ENCODE measurements around the gene DCUN1D5.
A peak's percentile ranks its signal among the peaks of the same experiment; 100 is the strongest.
"Not testable (repeated sequence)": the region's sequence is repeated elsewhere in the genome, so short reads cannot be mapped to it uniquely, and the experiment has no call there.

The DCUN1D5 gene

DNA sequence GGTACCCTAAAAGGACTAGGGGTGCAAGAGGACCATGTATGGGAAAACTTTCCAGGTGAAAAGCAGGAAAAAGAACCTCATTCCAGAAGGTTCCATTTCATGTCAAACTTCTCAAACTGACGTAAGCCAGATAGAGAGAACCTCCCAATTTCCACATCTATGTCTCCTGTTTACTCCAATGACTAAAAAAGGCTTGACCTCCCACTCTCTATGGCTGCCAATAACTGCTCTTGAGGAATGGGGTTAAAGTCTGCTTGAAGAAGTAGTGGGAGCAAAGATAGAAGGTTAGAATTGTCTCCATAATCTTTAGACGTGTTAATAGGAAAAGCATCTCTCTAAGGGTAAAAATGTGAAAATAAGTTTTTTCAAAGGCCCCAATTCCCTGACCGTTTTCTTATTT, 38.0 kb downstream of the DCUN1D5 start:
- DNase-seq = no peak

DNA sequence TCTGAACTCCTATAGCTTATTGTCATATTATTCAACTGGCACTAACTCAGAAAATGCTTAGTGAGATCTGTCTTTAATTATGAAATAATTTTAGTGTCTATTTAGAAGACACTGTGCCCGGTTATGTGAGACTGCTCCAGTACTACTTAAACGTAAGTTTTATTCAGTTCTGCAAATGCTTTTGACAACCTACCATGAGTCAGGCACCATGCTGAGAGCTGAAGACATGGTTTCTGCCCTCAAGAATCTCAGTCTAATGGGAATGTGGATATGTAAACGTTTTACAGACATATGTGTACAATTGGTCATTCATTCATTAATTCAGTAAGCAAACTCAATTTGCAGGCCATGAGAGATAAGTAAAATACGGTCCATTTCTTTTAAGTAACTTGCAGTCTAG, 40.0 kb downstream of the DCUN1D5 start:
- DNase-seq = no peak

DNA sequence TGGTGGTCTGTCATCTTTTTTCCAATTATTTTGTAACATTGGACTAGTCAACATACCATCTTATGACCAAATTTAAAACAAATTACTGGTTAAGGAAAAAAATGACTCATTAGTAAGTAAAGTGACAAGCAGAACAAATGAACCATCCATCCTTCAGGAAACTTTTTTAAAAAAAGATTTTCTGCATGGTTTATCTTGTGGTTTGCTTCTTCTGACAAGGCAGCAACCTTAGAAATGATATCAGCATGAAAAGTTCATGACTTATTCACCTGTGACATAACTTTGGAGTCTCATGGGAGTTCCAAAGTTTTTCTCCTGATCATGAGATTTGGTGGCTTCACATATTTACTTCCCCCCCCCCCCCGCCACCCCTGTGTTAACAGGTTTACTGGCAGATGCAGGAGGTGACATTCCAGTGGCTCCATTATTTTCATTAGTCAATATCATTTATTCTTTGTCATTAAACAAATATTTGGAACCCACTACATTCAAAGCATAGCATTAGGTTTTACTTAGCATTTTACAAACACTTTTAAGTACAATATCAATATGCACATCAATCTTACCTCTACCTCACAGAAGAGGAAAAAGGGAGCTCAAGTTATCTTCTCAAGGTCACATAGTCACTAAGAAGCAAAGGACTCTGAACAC, 40.7 kb downstream of the DCUN1D5 start:
- no peak for DNase-seq

DNA sequence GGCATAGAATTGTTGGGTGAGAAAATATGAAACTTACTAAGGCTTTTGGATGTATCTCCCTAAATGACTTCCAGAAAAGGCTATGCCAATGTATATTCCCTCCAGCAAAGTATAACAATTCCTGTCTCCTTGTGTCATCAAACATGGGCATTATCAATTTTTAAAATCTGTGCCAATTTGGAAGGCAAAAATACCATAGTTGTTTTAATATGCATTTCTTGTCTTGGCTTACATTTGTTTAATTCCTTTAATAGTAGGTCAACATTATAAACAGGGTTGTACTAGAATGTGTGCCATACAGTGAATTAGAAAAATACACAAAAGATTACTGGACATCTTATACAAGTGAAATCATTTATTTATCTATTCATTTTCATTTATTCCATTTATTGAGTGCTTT, 41.6 kb downstream of the DCUN1D5 start:
- no peak for DNase-seq

DNA sequence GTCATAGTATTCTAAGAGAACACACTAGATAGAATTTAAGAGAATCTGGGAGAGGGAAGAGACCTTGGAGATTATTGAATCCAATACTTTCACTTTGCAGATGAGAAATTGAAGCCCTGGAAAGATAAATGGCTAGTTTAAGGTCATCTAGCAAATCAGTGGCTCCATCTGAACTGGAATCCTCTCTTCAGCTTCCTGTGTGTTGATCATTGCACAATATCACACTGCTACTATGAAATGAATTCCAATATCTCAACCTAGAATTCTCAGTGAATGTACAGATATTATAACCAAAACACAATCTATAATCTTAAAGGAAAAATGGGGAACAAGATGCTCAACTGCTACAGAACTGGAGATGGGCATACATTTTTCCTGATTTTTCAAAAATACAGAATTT, 44.1 kb downstream of the DCUN1D5 start:
- no peak for DNase-seq

DNA sequence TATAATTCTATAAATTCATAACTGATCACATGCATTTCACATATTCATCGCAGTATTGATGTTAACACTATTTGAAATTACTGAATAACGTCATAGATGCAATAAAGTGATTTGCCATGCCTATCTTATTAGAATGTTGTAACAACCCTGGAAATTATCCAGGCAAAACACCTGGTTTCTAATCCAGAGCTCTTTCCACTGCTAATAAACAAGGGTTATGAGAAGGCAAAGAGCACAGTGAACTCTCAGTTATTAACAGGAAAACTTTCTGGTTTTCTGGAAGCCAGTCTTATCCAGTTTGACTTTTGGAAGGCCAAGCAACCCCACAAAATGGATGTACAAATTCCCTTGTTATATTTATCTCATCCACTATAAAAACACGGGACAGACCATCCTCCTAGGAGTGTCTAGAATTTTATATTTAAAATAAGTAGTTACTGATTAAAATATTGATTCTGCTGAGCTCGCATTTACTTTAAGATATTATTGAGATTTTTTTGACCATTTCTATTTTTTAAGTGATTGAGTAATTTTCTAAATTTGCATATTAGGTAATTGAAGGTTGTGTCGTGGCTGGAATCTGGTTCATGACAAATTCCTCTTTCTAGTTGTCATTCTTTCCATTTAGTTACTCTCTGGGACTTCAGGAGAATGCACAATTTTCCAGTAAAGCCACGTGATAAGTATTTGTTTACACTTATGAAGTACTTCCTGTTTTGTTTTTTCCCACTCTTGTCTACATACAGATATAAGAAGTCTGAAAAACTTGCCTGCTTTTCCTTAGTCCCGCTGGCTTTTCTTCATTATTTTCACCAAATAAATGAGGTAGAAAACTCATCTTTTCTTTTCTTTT, 47.9 kb downstream of the DCUN1D5 start:
- DNase-seq = no peak

DNA sequence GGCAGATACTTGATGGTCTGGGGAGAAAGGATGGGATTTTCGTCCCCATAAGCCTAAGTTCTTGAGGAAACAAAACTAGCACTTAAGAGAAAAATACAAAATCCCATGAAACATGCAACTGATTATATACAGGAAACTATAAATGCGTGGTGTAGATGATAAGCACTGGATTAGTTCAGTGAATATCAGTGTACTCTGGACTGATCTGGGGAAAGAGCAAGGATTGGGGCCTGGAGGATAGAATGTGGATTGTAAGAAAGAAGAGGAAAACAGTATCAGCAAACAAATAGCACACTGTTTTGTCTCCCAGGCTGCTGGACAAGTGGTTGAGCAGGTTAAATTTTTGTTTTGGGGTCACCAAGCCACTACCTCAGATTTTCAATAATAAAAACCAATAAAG, 49.8 kb downstream of the DCUN1D5 start:
- DNase-seq = no peak

DNA sequence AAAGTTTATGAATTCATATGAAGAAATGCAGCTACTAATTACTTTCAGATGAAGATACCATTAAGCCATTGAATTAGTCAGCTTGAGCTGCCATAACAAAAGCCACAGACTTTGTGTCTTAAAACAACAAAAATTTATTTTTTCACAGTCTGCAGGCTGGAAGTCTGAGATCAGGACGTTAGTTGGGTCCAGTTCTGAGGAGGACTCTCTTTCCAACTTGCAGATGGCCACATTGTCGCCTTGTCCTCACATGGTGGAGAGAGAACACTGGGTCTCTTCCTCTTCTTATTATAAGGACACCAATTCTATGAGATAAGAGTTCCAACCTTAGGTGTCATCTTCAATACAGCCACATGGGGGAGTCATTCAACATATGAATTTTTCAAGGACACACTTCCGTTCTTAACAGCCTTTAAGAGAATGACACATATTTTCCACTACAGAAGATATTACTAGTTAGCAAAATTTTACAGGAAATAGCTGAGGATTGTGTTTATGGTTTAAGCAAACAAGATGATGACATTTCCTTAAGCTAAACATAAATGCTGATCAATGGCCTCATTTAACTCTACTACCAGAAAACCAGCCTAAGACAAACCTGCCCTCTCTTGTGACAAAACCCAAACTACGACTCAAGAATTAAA, 56.0 kb downstream of the DCUN1D5 start:
- DNase-seq = peak; percentile 57

DNA sequence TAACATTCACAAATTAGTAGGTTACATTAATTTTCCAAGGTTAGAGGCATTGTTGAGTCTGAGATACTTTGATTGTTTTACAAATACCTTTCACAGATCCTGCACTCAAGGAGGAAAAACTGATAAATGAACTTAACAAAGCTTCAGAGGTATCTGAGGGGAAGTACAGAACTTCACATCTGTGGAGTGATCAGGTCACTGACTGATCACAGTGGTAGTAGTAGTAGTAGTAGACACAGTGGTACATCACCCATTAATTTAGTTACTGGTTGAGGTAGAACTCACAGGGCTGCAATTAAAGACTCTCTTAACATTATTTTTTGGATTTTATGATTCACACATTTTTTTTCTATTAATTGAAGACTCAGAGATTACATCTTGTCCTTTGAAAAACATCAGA, 56.7 kb downstream of the DCUN1D5 start:
- DNase-seq = no peak

DNA sequence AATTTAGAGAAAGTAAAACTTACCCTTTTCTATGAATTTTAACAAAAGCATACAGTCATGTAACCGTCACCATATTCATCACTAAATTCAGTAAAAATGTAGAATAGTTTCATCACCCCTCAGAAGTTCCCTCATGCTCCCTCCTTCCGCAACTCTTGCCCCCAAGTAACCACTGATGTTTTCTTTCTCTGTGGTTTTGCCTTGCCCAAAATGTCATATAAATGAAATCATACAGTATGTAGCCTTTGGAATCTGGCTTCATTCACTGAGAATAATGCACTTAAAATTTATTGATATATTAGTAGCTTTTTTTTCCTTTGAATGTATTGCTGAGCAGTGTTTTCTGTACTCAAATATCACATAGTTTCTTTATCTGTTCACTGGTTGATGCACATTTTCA, 60.1 kb downstream of the DCUN1D5 start:
- DNase-seq = no peak

DNA sequence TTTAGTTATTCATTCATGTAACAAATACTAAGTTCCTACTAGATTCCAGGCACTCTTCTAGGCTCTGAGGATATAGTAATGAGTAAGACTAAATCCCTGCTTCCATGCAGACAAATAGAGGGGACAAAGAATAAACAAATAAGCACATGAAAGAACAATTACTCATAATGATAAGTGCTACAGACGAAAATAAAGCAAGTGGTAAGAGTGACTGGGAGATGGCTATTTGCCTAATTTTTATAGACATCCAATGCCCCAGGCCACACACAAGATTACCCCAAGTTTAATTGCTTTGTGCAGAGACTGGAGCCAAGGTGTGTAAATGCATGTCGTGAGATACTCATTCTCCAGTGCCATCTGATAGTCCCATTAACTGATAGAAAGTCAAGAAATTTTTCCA, 62.6 kb downstream of the DCUN1D5 start:
- DNase-seq = no peak

DNA sequence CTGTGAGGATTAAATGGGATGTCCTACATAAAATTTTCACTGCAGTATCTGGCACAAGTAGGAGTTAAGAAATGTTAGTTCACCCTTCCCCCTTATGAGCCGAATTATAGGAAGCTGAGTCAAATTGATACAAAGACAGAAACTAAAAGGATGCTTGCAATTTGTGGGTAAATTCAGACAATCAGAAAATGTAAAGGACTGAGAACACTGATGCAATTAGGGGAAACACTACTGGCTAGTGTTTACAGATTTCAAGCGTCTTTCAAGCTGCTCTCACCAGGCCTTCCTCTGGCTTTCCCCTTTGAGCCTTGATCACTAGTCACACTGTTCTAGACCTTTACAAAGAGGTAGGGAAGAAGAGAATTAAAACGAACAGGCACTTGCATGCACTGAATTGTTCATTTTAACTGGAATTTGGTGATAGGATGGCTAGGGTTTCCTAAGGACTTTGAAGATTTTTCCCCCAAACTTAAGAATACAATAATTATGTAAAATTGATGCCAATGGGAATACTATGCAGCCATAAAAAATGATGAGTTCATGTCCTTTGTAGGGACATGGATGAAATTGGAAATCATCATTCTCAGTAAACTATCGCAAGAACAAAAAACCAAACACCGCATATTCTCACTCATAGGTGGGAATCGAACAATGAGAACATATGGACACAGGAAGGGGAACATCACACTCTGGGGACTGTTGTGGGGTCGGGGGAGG, 63.5 kb downstream of the DCUN1D5 start:
- not testable (repeated sequence) for DNase-seq

DNA sequence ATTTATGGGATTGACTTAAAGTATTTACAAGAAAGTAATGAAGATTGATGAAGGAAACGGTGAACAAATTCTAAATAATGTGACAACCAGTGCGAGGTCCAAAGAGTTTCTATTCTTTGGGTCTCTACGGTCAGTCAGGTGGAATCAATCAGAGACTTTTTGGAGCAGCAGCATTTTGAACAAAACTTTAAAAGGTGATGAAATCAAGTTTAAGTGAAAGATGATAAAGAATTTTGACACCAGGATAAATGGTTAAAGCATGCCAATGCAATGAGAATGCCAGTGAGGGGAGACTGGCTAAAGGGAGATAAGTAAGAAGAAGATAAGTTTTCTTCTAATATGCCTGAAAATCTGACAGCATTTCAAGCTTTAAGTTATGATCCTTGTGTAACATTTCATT, 67.9 kb downstream of the DCUN1D5 start:
- DNase-seq = no peak

DNA sequence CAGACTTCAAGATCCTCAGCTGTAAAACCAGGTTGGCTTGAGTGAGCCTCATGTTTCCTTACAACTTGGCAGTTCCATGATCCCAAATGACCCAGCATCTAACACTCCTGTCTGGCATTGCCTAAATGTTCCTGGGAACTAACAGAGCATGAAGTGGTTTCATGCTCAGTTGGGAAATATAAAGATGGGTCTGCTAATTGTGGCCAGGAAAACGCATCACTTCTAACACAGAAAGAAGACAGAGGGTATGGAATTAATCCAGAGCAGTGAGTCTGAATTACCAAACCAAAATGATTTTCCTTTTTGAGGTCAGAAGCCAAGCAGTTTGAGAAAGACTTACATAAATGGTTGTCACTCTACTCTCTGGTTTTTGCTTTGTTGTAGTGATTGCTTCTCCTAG, 75.9 kb downstream of the DCUN1D5 start:
- no peak for DNase-seq

DNA sequence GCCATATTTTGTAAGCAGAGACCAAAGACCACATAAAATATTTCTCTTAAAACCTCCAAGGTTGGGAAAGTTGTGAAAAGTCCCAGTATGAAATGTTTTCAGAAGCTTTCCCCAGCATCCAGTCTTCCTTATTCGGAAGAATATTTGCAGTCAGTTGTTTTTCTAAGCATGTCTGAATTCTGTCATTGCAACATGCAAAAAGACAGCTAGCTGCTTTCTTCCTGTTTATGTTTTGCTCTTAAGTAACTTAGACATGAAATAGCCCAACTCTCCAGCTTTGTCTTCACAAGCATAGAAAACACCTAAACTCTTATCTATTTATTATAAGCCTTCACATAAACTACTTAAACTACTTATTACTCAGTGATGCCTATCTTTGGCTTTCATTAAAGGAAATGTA, 78.5 kb downstream of the DCUN1D5 start:
- no peak for DNase-seq
